ENCODE data around the gene KLK5. TPM values are rescaled to one million over a fixed set of nuclear protein-coding genes. Genes with fewer than 3 reads are reported as not detected.

The KLK5 gene
- not detected for total RNA-seq
- polyA plus RNA-seq: not detected
- long read RNA-seq, donor 1: 0 reads
- long read RNA-seq, donor 2: 0 reads

GRCh38 chr19:50952910-50953309 lies at the start of gene KLK5:
KLK5 (minus strand) TSS chr19:50953038; CDS start chr19:50952657, 381 bp downstream.
- H3K27ac ChIP-seq (ENCODE audit: low read depth in 1 of 2, low read length in 2 of 2): no peak within 1 kb of the TSS
- DNase-seq (no peak), ATAC-seq (ENCODE audit: low FRiP score) (peak; percentile 26)
- intact Hi-C loops (cut with DNase I): no loop called here
- peaks cover 1% of the 10 kb centered on the region for H3K9me3 ChIP-seq (ENCODE audit: control insufficient read depth, low read length)
- whole genome bisulfite sequencing, 2 donors: 2 to 5% methylated on average over 7 of the region's 7 CpGs
- H3K36me3 ChIP-seq (ENCODE audit: control insufficient read depth in 1 of 2, insufficient read depth in 2 of 2, low read length in 1 of 2): no peaks in the 10 kb centered on the region
- no peak within 1 kb of the TSS for H3K4me3 ChIP-seq (ENCODE audit: low read length in 2 of 2)
- H3K4me1 ChIP-seq (ENCODE audit: control insufficient read depth in 1 of 2, insufficient read depth in 2 of 2, low read length in 2 of 2): no peaks in the 10 kb centered on the region
- H3K27me3 ChIP-seq (ENCODE audit: control insufficient read depth in 1 of 2, insufficient read depth in 2 of 2, low read length in 1 of 2): no peaks in the 10 kb centered on the region

GRCh38 chr19:51002089-51002532 lies 49.3 kb upstream of the KLK5 start:
- no peak overlapping the region for H3K27ac ChIP-seq (ENCODE audit: low read depth in 1 of 2, low read length in 2 of 2)
- ATAC-seq (ENCODE audit: low FRiP score): no peak
- H3K36me3 ChIP-seq (ENCODE audit: control insufficient read depth in 1 of 2, insufficient read depth in 2 of 2, low read length in 1 of 2): no peaks in the 10 kb centered on the region

DNA sequence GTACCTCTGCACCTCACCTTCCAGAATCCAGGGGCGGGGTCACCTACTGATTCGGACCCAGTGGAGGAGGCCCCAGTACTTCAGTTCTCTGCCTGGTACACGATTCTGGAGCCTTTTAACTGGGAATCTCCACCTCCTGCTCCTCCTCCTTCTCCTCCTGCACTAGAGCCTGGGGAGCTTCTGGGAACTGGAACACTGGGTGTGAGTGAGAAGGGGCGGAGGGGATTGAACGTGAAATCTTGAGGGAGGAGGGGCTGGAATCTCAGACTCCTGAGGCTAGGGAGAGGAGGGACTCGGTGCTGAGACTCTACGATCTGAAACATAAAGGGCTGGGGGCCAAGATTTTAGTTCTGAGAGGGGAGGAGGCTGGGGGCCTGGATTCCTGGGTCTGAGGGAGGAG lies 48.7 kb upstream of the KLK5 start, which contains the start of gene KLK8:
Gene KLK8, minus strand, starts transcription at position 90 of the 400 bp plus-strand sequence. CDS start 437 bp downstream, outside the sequence.
- DNase-seq (no peak), ATAC-seq (ENCODE audit: low FRiP score) (no peak)
- intact Hi-C loops (cut with DNase I): no loop called here

More at GRCh38 chr19:51002089-51002532, 49.3 kb upstream of the KLK5 start:
- intact Hi-C loops (cut with DNase I): no loop called here
- no peak for DNase-seq
- Histone ChIP-seq H3K27me3 (ENCODE audit: control insufficient read depth in 1 of 2, insufficient read depth in 2 of 2, low read length in 1 of 2) (peaks cover 0 to 2% of the 10 kb centered on the region in 2 donors), H3K4me1 (ENCODE audit: control insufficient read depth in 1 of 2, insufficient read depth in 2 of 2, low read length in 2 of 2) (no peaks in the 10 kb centered on the region), H3K9me3 (ENCODE audit: control insufficient read depth, low read length) (no peaks in the 10 kb centered on the region), H3K4me3 (ENCODE audit: low read length in 2 of 2) (no peak overlapping the region)
- 38 to 45% methylated on average over 12 of the region's 12 CpGs for WGBS, 2 donors

GRCh38 chr19:51000981-51001380 lies 48.1 kb upstream of the KLK5 start:
- H3K27ac ChIP-seq (ENCODE audit: low read depth in 1 of 2, low read length in 2 of 2): no peak overlapping the region
- DNase-seq (no peak), ATAC-seq (ENCODE audit: low FRiP score) (no peak)
- H3K9me3 ChIP-seq (ENCODE audit: control insufficient read depth, low read length): no peaks in the 10 kb centered on the region
- no peak overlapping the region for H3K4me3 ChIP-seq (ENCODE audit: low read length in 2 of 2)
- 29 to 34% methylated on average over 16 of the region's 16 CpGs for WGBS, 2 donors
- H3K4me1 ChIP-seq (ENCODE audit: control insufficient read depth in 1 of 2, insufficient read depth in 2 of 2, low read length in 2 of 2): no peaks in the 10 kb centered on the region
- no peaks in the 10 kb centered on the region for H3K36me3 ChIP-seq (ENCODE audit: control insufficient read depth in 1 of 2, insufficient read depth in 2 of 2, low read length in 1 of 2)
- intact Hi-C loops (cut with DNase I): no loop called here
- H3K27me3 ChIP-seq (ENCODE audit: control insufficient read depth in 1 of 2, insufficient read depth in 2 of 2, low read length in 1 of 2): peaks cover 0 to 2% of the 10 kb centered on the region in 2 donors

More for the DNA sequence above, 48.7 kb upstream of the KLK5 start, which contains the start of gene KLK8:
- Histone ChIP-seq H3K4me3 (ENCODE audit: low read length in 2 of 2) (no peak within 1 kb of the TSS), H3K36me3 (ENCODE audit: control insufficient read depth in 1 of 2, insufficient read depth in 2 of 2, low read length in 1 of 2) (no peaks in the 10 kb centered on the region), H3K27me3 (ENCODE audit: control insufficient read depth in 1 of 2, insufficient read depth in 2 of 2, low read length in 1 of 2) (peaks cover 0 to 2% of the 10 kb centered on the region in 2 donors), H3K4me1 (ENCODE audit: control insufficient read depth in 1 of 2, insufficient read depth in 2 of 2, low read length in 2 of 2) (no peaks in the 10 kb centered on the region), H3K9me3 (ENCODE audit: control insufficient read depth, low read length) (no peaks in the 10 kb centered on the region), H3K27ac (ENCODE audit: low read depth in 1 of 2, low read length in 2 of 2) (no peak within 1 kb of the TSS)
- WGBS, 2 donors: 22 to 28% methylated on average over 7 of the region's 7 CpGs

DNA sequence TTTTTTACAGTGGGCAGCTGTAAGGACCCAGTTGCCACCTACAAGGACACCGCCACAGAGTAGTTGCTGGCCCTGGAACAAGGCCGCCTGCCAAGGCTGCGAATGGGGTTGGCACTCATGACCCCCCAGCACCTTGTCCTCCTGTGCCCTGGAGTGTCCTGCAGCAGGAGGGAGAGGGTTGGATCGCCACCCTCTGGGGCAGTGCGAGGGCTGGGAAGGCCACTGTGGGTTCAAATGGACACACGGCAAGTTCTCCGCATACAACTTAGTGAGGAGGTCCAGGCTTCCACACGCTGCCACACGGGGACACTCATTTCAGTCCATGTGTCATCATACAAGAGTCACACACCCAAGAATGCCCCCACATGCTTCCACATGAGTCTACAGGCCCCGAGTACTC lies 47.6 kb upstream of the KLK5 start:
- peak in 1 of 2 donors; percentile 50 for DNase-seq
- ATAC-seq (ENCODE audit: low FRiP score): no peak
- Histone ChIP-seq H3K9me3 (ENCODE audit: control insufficient read depth, low read length) (no peaks in the 10 kb centered on the region), H3K27me3 (ENCODE audit: control insufficient read depth in 1 of 2, insufficient read depth in 2 of 2, low read length in 1 of 2) (peaks cover 0 to 2% of the 10 kb centered on the region in 2 donors), H3K4me3 (ENCODE audit: low read length in 2 of 2) (no peak overlapping the region), H3K4me1 (ENCODE audit: control insufficient read depth in 1 of 2, insufficient read depth in 2 of 2, low read length in 2 of 2) (no peaks in the 10 kb centered on the region), H3K36me3 (ENCODE audit: control insufficient read depth in 1 of 2, insufficient read depth in 2 of 2, low read length in 1 of 2) (no peaks in the 10 kb centered on the region), H3K27ac (ENCODE audit: low read depth in 1 of 2, low read length in 2 of 2) (no peak overlapping the region)
- whole genome bisulfite sequencing, 2 donors: 86% methylated on average over 10 of the region's 10 CpGs
- intact Hi-C loops (cut with DNase I): no loop called here

- Histone ChIP-seq H3K9me3 (ENCODE audit: control insufficient read depth, low read length) (no peaks in the 10 kb centered on the region), H3K4me3 (ENCODE audit: low read length in 2 of 2) (no peak overlapping the region), H3K36me3 (ENCODE audit: control insufficient read depth in 1 of 2, insufficient read depth in 2 of 2, low read length in 1 of 2) (no peaks in the 10 kb centered on the region), H3K4me1 (ENCODE audit: control insufficient read depth in 1 of 2, insufficient read depth in 2 of 2, low read length in 2 of 2) (no peaks in the 10 kb centered on the region), H3K27ac (ENCODE audit: low read depth in 1 of 2, low read length in 2 of 2) (no peak overlapping the region), H3K27me3 (ENCODE audit: control insufficient read depth in 1 of 2, insufficient read depth in 2 of 2, low read length in 1 of 2) (peaks cover 0 to 2% of the 10 kb centered on the region in 2 donors)
- WGBS, 2 donors: 80 to 83% methylated on average over 4 of the region's 4 CpGs
- DNase-seq: peak in 1 of 2 donors; percentile 21
- intact Hi-C loops (cut with DNase I): no loop called here
- no peak for ATAC-seq (ENCODE audit: low FRiP score)
Observed at GRCh38 chr19:50998686-50999085, 45.8 kb upstream of the KLK5 start.

GRCh38 chr19:50998061-50998460 lies 45.2 kb upstream of the KLK5 start:
- Histone ChIP-seq H3K9me3 (ENCODE audit: control insufficient read depth, low read length) (no peaks in the 10 kb centered on the region), H3K4me3 (ENCODE audit: low read length in 2 of 2) (no peak overlapping the region), H3K36me3 (ENCODE audit: control insufficient read depth in 1 of 2, insufficient read depth in 2 of 2, low read length in 1 of 2) (no peaks in the 10 kb centered on the region), H3K27ac (ENCODE audit: low read depth in 1 of 2, low read length in 2 of 2) (no peak overlapping the region), H3K27me3 (ENCODE audit: control insufficient read depth in 1 of 2, insufficient read depth in 2 of 2, low read length in 1 of 2) (peaks cover 0 to 2% of the 10 kb centered on the region in 2 donors), H3K4me1 (ENCODE audit: control insufficient read depth in 1 of 2, insufficient read depth in 2 of 2, low read length in 2 of 2) (no peaks in the 10 kb centered on the region)
- intact Hi-C loops (cut with DNase I): no loop called here
- DNase-seq: no peak
- 65 to 74% methylated on average over 5 of the region's 5 CpGs for WGBS, 2 donors
- no peak for ATAC-seq (ENCODE audit: low FRiP score)

DNA sequence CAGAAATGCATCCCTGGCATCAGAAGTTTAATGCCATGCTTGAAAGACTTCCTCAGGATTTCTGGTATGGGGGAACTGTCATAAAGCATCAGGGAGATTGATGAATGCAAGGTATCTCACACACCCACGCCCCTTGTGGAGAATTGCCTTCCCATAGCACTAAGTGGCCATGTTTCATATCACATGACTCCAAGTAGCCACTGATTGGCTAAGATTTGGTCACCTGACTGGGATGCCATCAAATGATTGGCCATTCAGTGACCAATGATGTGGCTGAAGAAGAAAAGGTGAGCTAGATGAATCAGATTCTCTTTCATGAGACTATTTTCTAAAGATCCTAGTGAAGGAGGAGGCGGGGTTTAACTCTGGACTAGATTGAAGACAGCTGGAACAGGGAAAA lies 41.3 kb upstream of the KLK5 start:
- ATAC-seq (ENCODE audit: low FRiP score) (no peak), DNase-seq (no peak)
- intact Hi-C loops (cut with DNase I): no loop called here
- Histone ChIP-seq H3K4me1 (ENCODE audit: control insufficient read depth in 1 of 2, insufficient read depth in 2 of 2, low read length in 2 of 2) (no peaks in the 10 kb centered on the region), H3K27me3 (ENCODE audit: control insufficient read depth in 1 of 2, insufficient read depth in 2 of 2, low read length in 1 of 2) (no peaks in the 10 kb centered on the region), H3K9me3 (ENCODE audit: control insufficient read depth, low read length) (no peaks in the 10 kb centered on the region), H3K4me3 (ENCODE audit: low read length in 2 of 2) (no peak overlapping the region), H3K27ac (ENCODE audit: low read depth in 1 of 2, low read length in 2 of 2) (no peak overlapping the region), H3K36me3 (ENCODE audit: control insufficient read depth in 1 of 2, insufficient read depth in 2 of 2, low read length in 1 of 2) (no peaks in the 10 kb centered on the region)
- WGBS, 2 donors: 73 to 74% methylated on average over 2 of the region's 2 CpGs

DNA sequence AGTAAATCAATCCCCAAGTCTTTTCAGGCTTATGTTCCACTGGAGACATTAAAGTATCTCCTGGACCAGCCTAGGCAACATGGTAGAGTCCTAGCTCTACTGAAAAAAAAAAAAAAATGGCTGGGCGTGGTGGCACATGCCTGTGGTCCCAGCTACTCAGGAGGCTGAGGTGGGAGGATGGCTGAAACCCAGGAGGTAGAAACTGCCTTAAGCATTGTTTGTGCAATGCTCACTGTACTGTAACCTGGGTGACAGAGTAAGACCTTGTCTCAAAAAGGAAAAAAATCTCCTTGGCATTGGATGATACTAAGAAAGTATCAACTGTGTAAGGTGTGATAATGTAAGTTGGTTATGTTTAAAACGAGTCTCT lies 39.8 kb upstream of the KLK5 start:
- no peaks in the 10 kb centered on the region for H3K4me1 ChIP-seq (ENCODE audit: control insufficient read depth in 1 of 2, insufficient read depth in 2 of 2, low read length in 2 of 2)
- no peak for DNase-seq
- H3K4me3 ChIP-seq (ENCODE audit: low read length in 2 of 2): no peak overlapping the region
- no peak for ATAC-seq (ENCODE audit: low FRiP score)
- no peak overlapping the region for H3K27ac ChIP-seq (ENCODE audit: low read depth in 1 of 2, low read length in 2 of 2)
- no peaks in the 10 kb centered on the region for H3K27me3 ChIP-seq (ENCODE audit: control insufficient read depth in 1 of 2, insufficient read depth in 2 of 2, low read length in 1 of 2)
- intact Hi-C loops (cut with DNase I): no loop called here
- 71 to 73% methylated on average over 2 of the region's 2 CpGs for WGBS, 2 donors
- no peaks in the 10 kb centered on the region for H3K36me3 ChIP-seq (ENCODE audit: control insufficient read depth in 1 of 2, insufficient read depth in 2 of 2, low read length in 1 of 2)
- H3K9me3 ChIP-seq (ENCODE audit: control insufficient read depth, low read length): no peaks in the 10 kb centered on the region

Measured in aorta (tissue), 5 donors.